Measurements from ENCODE around the gene SMARCC1. TPM values are rescaled to one million over a fixed set of nuclear protein-coding genes. Genes with fewer than 3 reads are reported as not detected.

The SMARCC1 gene
- total RNA-seq, 1 donor from 2014 or later = 146 TPM

- Mint-ChIP-seq H3K27ac (ENCODE audit: unreplicated experiment) (no peak overlapping the region), H3K36me3 (ENCODE audit: low read depth, unreplicated experiment) (peaks cover 3% of the 10 kb centered on the region), H3K4me3 (ENCODE audit: unreplicated experiment) (no peak overlapping the region), H3K9me3 (ENCODE audit: unreplicated experiment) (no peaks in the 10 kb centered on the region), H3K4me1 (ENCODE audit: low read depth, unreplicated experiment) (no peaks in the 10 kb centered on the region), H3K27me3 (ENCODE audit: low read depth, unreplicated experiment) (peaks cover 35% of the 10 kb centered on the region)
- Histone ChIP-seq H2AFZ (ENCODE audit: low read depth, low read length) (no peak overlapping the region), H3K4me3 (ENCODE audit: insufficient read depth, low read depth, low read length) (no peak overlapping the region), H3K4me2 (ENCODE audit: low read length) (no peak overlapping the region), H3K27me3 (ENCODE audit: insufficient read depth, low read length) (peaks cover 7% of the 10 kb centered on the region), H3K9me3 (ENCODE audit: insufficient read depth, low read depth, low read length) (no peaks in the 10 kb centered on the region), H3K9ac (ENCODE audit: low read length) (no peak overlapping the region), H3K4me1 (ENCODE audit: insufficient read depth, low read length) (no peaks in the 10 kb centered on the region), H3K27ac (ENCODE audit: low read depth, low read length) (no peak overlapping the region), H3K36me3 (ENCODE audit: insufficient read depth, low read length) (no peaks in the 10 kb centered on the region), H3K79me2 (ENCODE audit: insufficient read depth, low read length) (no peaks in the 10 kb centered on the region), H4K20me1 (ENCODE audit: insufficient read depth, low read length) (no peaks in the 10 kb centered on the region)
- no peak for DNase-seq (ENCODE audit: low read depth)
- no peak for FAIRE-seq
- TF ChIP-seq EZH2 (IDR thresholded peaks at IDR 0.05; ENCODE audit: insufficient read depth, low read length) (no peak), CTCF (IDR thresholded peaks at IDR 0.05; ENCODE audit: insufficient read depth, low read depth, low read length) (no peak)
Observed at GRCh38 chr3:47566667-47567066, 215.0 kb downstream of the SMARCC1 start.

GRCh38 chr3:47565734-47566550 lies 215.8 kb downstream of the SMARCC1 start:
- Mint-ChIP-seq H3K36me3 (ENCODE audit: low read depth, unreplicated experiment) (peaks cover 3% of the 10 kb centered on the region), H3K27ac (ENCODE audit: unreplicated experiment) (no peak overlapping the region), H3K9me3 (ENCODE audit: unreplicated experiment) (no peaks in the 10 kb centered on the region), H3K27me3 (ENCODE audit: low read depth, unreplicated experiment) (peaks cover 30% of the 10 kb centered on the region), H3K4me1 (ENCODE audit: low read depth, unreplicated experiment) (no peaks in the 10 kb centered on the region), H3K4me3 (ENCODE audit: unreplicated experiment) (no peak overlapping the region)
- Histone ChIP-seq H3K9me3 (ENCODE audit: insufficient read depth, low read depth, low read length) (no peaks in the 10 kb centered on the region), H3K79me2 (ENCODE audit: insufficient read depth, low read length) (no peaks in the 10 kb centered on the region), H3K4me3 (ENCODE audit: insufficient read depth, low read depth, low read length) (no peak overlapping the region), H3K27ac (ENCODE audit: low read depth, low read length) (no peak overlapping the region), H2AFZ (ENCODE audit: low read depth, low read length) (no peak overlapping the region), H3K27me3 (ENCODE audit: insufficient read depth, low read length) (peaks cover 6% of the 10 kb centered on the region), H3K4me1 (ENCODE audit: insufficient read depth, low read length) (no peaks in the 10 kb centered on the region), H3K9ac (ENCODE audit: low read length) (no peak overlapping the region), H3K36me3 (ENCODE audit: insufficient read depth, low read length) (no peaks in the 10 kb centered on the region), H3K4me2 (ENCODE audit: low read length) (no peak overlapping the region), H4K20me1 (ENCODE audit: insufficient read depth, low read length) (no peaks in the 10 kb centered on the region)
- DNase-seq (ENCODE audit: low read depth) (no peak), FAIRE-seq (no peak)
- no peak for TF ChIP-seq CTCF (IDR thresholded peaks at IDR 0.05; ENCODE audit: insufficient read depth, low read depth, low read length)
- no peak for TF ChIP-seq EZH2 (IDR thresholded peaks at IDR 0.05; ENCODE audit: insufficient read depth, low read length)

- Histone ChIP-seq H3K27me3 (ENCODE audit: insufficient read depth, low read length) (no peaks in the 10 kb centered on the region), H3K9ac (ENCODE audit: low read length) (no peak overlapping the region)
- FAIRE-seq = no peak
Observed at GRCh38 chr3:47556351-47556750, 225.3 kb downstream of the SMARCC1 start.

More at GRCh38 chr3:47556351-47556750, 225.3 kb downstream of the SMARCC1 start:
- Histone ChIP-seq H3K79me2 (ENCODE audit: insufficient read depth, low read length) (no peaks in the 10 kb centered on the region), H3K36me3 (ENCODE audit: insufficient read depth, low read length) (no peaks in the 10 kb centered on the region), H3K4me3 (ENCODE audit: insufficient read depth, low read depth, low read length) (no peak overlapping the region), H3K4me2 (ENCODE audit: low read length) (no peak overlapping the region), H4K20me1 (ENCODE audit: insufficient read depth, low read length) (no peaks in the 10 kb centered on the region), H3K9me3 (ENCODE audit: insufficient read depth, low read depth, low read length) (peaks cover 6% of the 10 kb centered on the region), H2AFZ (ENCODE audit: low read depth, low read length) (no peak overlapping the region), H3K4me1 (ENCODE audit: insufficient read depth, low read length) (no peaks in the 10 kb centered on the region), H3K27ac (ENCODE audit: low read depth, low read length) (no peak overlapping the region)
- peaks cover 6% of the 10 kb centered on the region for H3K27me3 Mint-ChIP-seq (ENCODE audit: low read depth, unreplicated experiment)
- H3K9me3 Mint-ChIP-seq (ENCODE audit: unreplicated experiment) = peaks cover 4% of the 10 kb centered on the region
- H3K4me1 Mint-ChIP-seq (ENCODE audit: low read depth, unreplicated experiment) = no peaks in the 10 kb centered on the region
- H3K4me3 Mint-ChIP-seq (ENCODE audit: unreplicated experiment) = no peak overlapping the region
- no peak for DNase-seq (ENCODE audit: low read depth)
- TF ChIP-seq CTCF (IDR thresholded peaks at IDR 0.05; ENCODE audit: insufficient read depth, low read depth, low read length) (no peak), EZH2 (IDR thresholded peaks at IDR 0.05; ENCODE audit: insufficient read depth, low read length) (no peak)
- H3K36me3 Mint-ChIP-seq (ENCODE audit: low read depth, unreplicated experiment) = no peaks in the 10 kb centered on the region
- no peak overlapping the region for H3K27ac Mint-ChIP-seq (ENCODE audit: unreplicated experiment)
